Esophagus squamous epithelium (tissue), 4 donors: ENCODE data around the gene ZNF469.

Experiments used
- POLR2A ChIP-seq, 4 donors: fragments of 450-650 bp; IDR thresholded peaks; one replicate each; pipeline ENCODE4 v1.6.1; 2017; ENCODE audit warnings: antibody characterized with exemption in 4 of 4, mild to moderate bottlenecking in 4 of 4, moderate library complexity in 3 of 4
- TF ChIP-seq, protein P1 (sequence below), 6 experiments: fragments of 450-650 bp in 4 of 6; fragments of 200-600 bp in 2 of 6; sonication (generic) in 2 of 6; IDR thresholded peaks; one replicate each; pipeline ENCODE4 v1.5.1; 2016 to 2019; ENCODE audit warnings: antibody characterized with exemption in 6 of 6, mild to moderate bottlenecking in 4 of 6, moderate library complexity in 4 of 6

DNA sequence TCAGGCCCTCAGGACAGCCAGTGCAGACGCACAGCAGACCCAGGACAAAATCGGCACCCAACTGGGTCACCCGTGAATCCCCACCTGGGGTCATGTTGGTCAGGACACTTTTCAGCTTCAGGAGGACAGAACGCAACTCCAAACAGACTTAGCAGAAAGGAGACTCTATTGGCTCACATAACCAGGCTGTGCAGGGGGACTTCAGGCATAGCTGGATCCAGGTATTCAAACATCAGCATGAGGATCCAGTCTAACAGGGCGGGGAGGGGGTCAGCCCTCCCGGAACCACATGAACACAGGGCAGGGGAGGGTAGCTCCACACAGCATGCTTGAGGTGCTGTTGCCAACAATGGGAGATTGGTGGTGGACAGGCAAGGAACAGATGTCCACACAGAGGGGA, 22.0 kb downstream of the ZNF469 start:
- TF ChIP-seq, protein P1, sequence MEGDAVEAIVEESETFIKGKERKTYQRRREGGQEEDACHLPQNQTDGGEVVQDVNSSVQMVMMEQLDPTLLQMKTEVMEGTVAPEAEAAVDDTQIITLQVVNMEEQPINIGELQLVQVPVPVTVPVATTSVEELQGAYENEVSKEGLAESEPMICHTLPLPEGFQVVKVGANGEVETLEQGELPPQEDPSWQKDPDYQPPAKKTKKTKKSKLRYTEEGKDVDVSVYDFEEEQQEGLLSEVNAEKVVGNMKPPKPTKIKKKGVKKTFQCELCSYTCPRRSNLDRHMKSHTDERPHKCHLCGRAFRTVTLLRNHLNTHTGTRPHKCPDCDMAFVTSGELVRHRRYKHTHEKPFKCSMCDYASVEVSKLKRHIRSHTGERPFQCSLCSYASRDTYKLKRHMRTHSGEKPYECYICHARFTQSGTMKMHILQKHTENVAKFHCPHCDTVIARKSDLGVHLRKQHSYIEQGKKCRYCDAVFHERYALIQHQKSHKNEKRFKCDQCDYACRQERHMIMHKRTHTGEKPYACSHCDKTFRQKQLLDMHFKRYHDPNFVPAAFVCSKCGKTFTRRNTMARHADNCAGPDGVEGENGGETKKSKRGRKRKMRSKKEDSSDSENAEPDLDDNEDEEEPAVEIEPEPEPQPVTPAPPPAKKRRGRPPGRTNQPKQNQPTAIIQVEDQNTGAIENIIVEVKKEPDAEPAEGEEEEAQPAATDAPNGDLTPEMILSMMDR (IDR thresholded peaks at IDR 0.05): no peak
- no peak for TF ChIP-seq POLR2A (IDR thresholded peaks at IDR 0.05)
